Naive thymus-derived CD4-positive, alpha-beta T cell (primary cell): ENCODE measurements around the gene PDLIM1. TPM values are rescaled to one million over a fixed set of nuclear protein-coding genes. Genes with fewer than 3 reads are reported as not detected.

Source experiments
- ATAC-seq: fragments of 150-1000 bp; cut with Tn5 transposase; 2 replicates; pipeline ENCODE4 v1.10.0; 2021; ENCODE audit warnings: mild to moderate bottlenecking, moderate library complexity
- CTCF ChIA-PET: fragments of 350-600 bp; sonication (Branson Sonifier 250); formaldehyde crosslinking; loops from one replicate; lab custom pipeline; 2021; ENCODE audit warnings: antibody characterized with exemption; lab: Charles Lee
- POLR2A ChIA-PET: fragments of 350-600 bp; sonication (Branson Sonifier 250); formaldehyde crosslinking; loops from one replicate; lab custom pipeline; 2021; ENCODE audit warnings: antibody characterized with exemption, inconsistent platforms; lab: Charles Lee
- DNase-seq, 9 donors: peaks; one replicate each; pipeline versions ENCODE4 v3.0.0 to v3.0.0-alpha.2; 2020 to 2022; ENCODE audit warnings: mixed read lengths in 1 of 9
- H3K27ac ChIP-seq: one replicate; pipeline ENCODE4 v1.7.0; 2013; ENCODE audit warnings: mild to moderate bottlenecking, low read depth, low read length, moderate library complexity
- H3K27me3 ChIP-seq, 2 donors: one replicate each; pipeline ENCODE4 v1.7.0; 2013; ENCODE audit warnings: low read length in 2 of 2, mild to moderate bottlenecking in 2 of 2, moderate library complexity in 2 of 2; ENCODE audit not compliant: control insufficient read depth in 2 of 2, insufficient read depth in 2 of 2
- H3K36me3 ChIP-seq, 3 experiments: 1 replicate in 2 of 3; 2 replicates in 1 of 3; pipeline ENCODE4 v1.7.0; 2013; ENCODE audit warnings: low read length in 3 of 3, mild to moderate bottlenecking in 3 of 3, moderate library complexity in 1 of 3; ENCODE audit not compliant: insufficient read depth in 3 of 3, control insufficient read depth in 2 of 3
- H3K4me1 ChIP-seq, 2 donors: one replicate each; pipeline ENCODE4 v1.7.0; 2013; ENCODE audit warnings: low read length in 2 of 2, mild to moderate bottlenecking in 2 of 2, moderate library complexity in 1 of 2; ENCODE audit not compliant: control insufficient read depth in 2 of 2, insufficient read depth in 2 of 2
- H3K4me3 ChIP-seq: 2 replicates; pipeline ENCODE4 v1.7.0; 2013; ENCODE audit warnings: mild to moderate bottlenecking, low read length
- H3K9me3 ChIP-seq, 3 experiments: 1 replicate in 2 of 3; 2 replicates in 1 of 3; pipeline ENCODE4 v1.7.0; 2013; ENCODE audit warnings: low read length in 3 of 3; ENCODE audit not compliant: control insufficient read depth in 2 of 3
- H3K27ac Mint-ChIP-seq, 9 donors: one replicate each; pipeline ENCODE4 v1.8.0; 2020 to 2022; ENCODE audit warnings: mixed read lengths in 9 of 9, mild to moderate bottlenecking in 8 of 9, moderate library complexity in 5 of 9, inconsistent platforms in 2 of 9
- H3K27me3 Mint-ChIP-seq, 5 donors: one replicate each; pipeline ENCODE4 v1.8.0; 2021 to 2022; ENCODE audit warnings: mixed read lengths in 5 of 5, mild to moderate bottlenecking in 1 of 5
- H3K36me3 Mint-ChIP-seq, 5 donors: one replicate each; pipeline ENCODE4 v1.8.0; 2020 to 2022; ENCODE audit warnings: mixed read lengths in 5 of 5, mild to moderate bottlenecking in 3 of 5, inconsistent platforms in 1 of 5
- H3K4me1 Mint-ChIP-seq, 7 donors: one replicate each; pipeline ENCODE4 v1.8.0; 2020 to 2022; ENCODE audit warnings: mixed read lengths in 7 of 7, mild to moderate bottlenecking in 3 of 7, inconsistent platforms in 1 of 7
- H3K4me3 Mint-ChIP-seq, 10 donors: one replicate each; pipeline ENCODE4 v1.8.0; 2020 to 2022; ENCODE audit warnings: mild to moderate bottlenecking in 10 of 10, mixed read lengths in 10 of 10, moderate library complexity in 6 of 10, inconsistent platforms in 2 of 10
- H3K9me3 Mint-ChIP-seq, 11 donors: one replicate each; pipeline ENCODE4 v1.8.0; 2020 to 2022; ENCODE audit warnings: mixed read lengths in 11 of 11, mild to moderate bottlenecking in 4 of 11, inconsistent platforms in 1 of 11, moderate library complexity in 1 of 11
- intact Hi-C, 2 donors: fragments of 100-400 bp; cut with micrococcal nuclease; formaldehyde crosslinking; loops; one replicate each; pipeline ENCODE4 v1.15.1; 2023
- polyA plus RNA-seq, 2 donors: library from polyadenylated mRNA; unstranded; fragments of 300-500 nt; fragmentation: Illumina TruSeq; gene quantifications; one replicate each; pipeline ENCODE4 v1.2.3, GENCODE V29; 2021
- total RNA-seq, 6 experiments: library from RNA in 5 of 6; stranded (reverse) in 5 of 6; gene quantifications; 1 replicate in 5 of 6; 2 replicates in 1 of 6; pipeline ENCODE4 v1.2.3 and lab custom pipeline; 2021 to 2026

Gene PDLIM1
- total and polyA plus RNA-seq, 7 experiments from 2014 or later: 0.32 to 27.6 (median 0.89) TPM

GRCh38 chr10:95327367-95327766 is 36.6 kb upstream of the PDLIM1 start:
- ChIA-PET CTCF (no interaction called here), POLR2A (no interaction called here)
- H3K4me3 Mint-ChIP-seq: no peak overlapping the region
- Histone ChIP-seq H3K27ac (no peak overlapping the region), H3K9me3 (no peaks in the 10 kb centered on the region), H3K27me3 (no peaks in the 10 kb centered on the region), H3K36me3 (no peaks in the 10 kb centered on the region), H3K4me1 (no peaks in the 10 kb centered on the region), H3K4me3 (no peak overlapping the region)
- no peak for DNase-seq
- ATAC-seq: no peak
- peaks cover 0 to 7% (median 0%) of the 10 kb centered on the region in 5 donors for H3K27me3 Mint-ChIP-seq
- H3K27ac Mint-ChIP-seq: no peak overlapping the region
- intact Hi-C loops: no loop called here
- peaks cover 0 to 5% (median 0%) of the 10 kb centered on the region in 7 donors for H3K4me1 Mint-ChIP-seq
- no peaks in the 10 kb centered on the region for H3K9me3 Mint-ChIP-seq
- no peaks in the 10 kb centered on the region for H3K36me3 Mint-ChIP-seq

- POLR2A ChIA-PET: no interaction called here
- Histone ChIP-seq H3K4me3 (no peak overlapping the region), H3K4me1 (no peaks in the 10 kb centered on the region), H3K36me3 (no peaks in the 10 kb centered on the region), H3K9me3 (no peaks in the 10 kb centered on the region), H3K27ac (no peak overlapping the region), H3K27me3 (no peaks in the 10 kb centered on the region)
- DNase-seq (no peak), ATAC-seq (no peak)
- CTCF ChIA-PET: no interaction called here
- Mint-ChIP-seq H3K9me3 (no peaks in the 10 kb centered on the region), H3K27me3 (peaks cover 0 to 12% (median 0%) of the 10 kb centered on the region in 5 donors), H3K36me3 (no peaks in the 10 kb centered on the region), H3K4me1 (peaks cover 0 to 5% (median 0%) of the 10 kb centered on the region in 7 donors), H3K4me3 (no peak overlapping the region), H3K27ac (no peak overlapping the region)
- intact Hi-C loops: no loop called here
Observed at GRCh38 chr10:95326396-95326795, 35.6 kb upstream of the PDLIM1 start.

GRCh38 chr10:95325863-95326262 is 35.1 kb upstream of the PDLIM1 start:
- CTCF ChIA-PET: no interaction called here
- no peaks in the 10 kb centered on the region for H3K4me1 ChIP-seq
- no peak overlapping the region for H3K4me3 Mint-ChIP-seq
- H3K9me3 ChIP-seq: no peaks in the 10 kb centered on the region
- no peak overlapping the region for H3K27ac Mint-ChIP-seq
- H3K36me3 ChIP-seq: no peaks in the 10 kb centered on the region
- no peak overlapping the region for H3K27ac ChIP-seq
- POLR2A ChIA-PET: no interaction called here
- ATAC-seq (no peak), DNase-seq (no peak)
- peaks cover 0 to 17% (median 0%) of the 10 kb centered on the region in 5 donors for H3K27me3 Mint-ChIP-seq
- no peaks in the 10 kb centered on the region for H3K36me3 Mint-ChIP-seq
- H3K27me3 ChIP-seq: no peaks in the 10 kb centered on the region
- H3K4me1 Mint-ChIP-seq: peaks cover 0 to 5% (median 0%) of the 10 kb centered on the region in 7 donors
- intact Hi-C loops: no loop called here
- no peak overlapping the region for H3K4me3 ChIP-seq
- no peaks in the 10 kb centered on the region for H3K9me3 Mint-ChIP-seq

GRCh38 chr10:95324436-95325268 is 33.8 kb upstream of the PDLIM1 start:
- Mint-ChIP-seq H3K27ac (no peak overlapping the region), H3K27me3 (peaks cover 0 to 20% (median 0%) of the 10 kb centered on the region in 5 donors), H3K4me1 (peaks cover 0 to 2% (median 0%) of the 10 kb centered on the region in 7 donors), H3K9me3 (no peaks in the 10 kb centered on the region), H3K4me3 (no peak overlapping the region), H3K36me3 (no peaks in the 10 kb centered on the region)
- Histone ChIP-seq H3K27ac (no peak overlapping the region), H3K4me1 (no peaks in the 10 kb centered on the region), H3K27me3 (no peaks in the 10 kb centered on the region), H3K9me3 (no peaks in the 10 kb centered on the region), H3K4me3 (no peak overlapping the region), H3K36me3 (no peaks in the 10 kb centered on the region)
- no peak for DNase-seq
- intact Hi-C loops: no loop called here
- no peak for ATAC-seq
- ChIA-PET POLR2A (no interaction called here), CTCF (no interaction called here)

GRCh38 chr10:95321554-95322301 is 30.9 kb upstream of the PDLIM1 start:
- Mint-ChIP-seq H3K9me3 (no peaks in the 10 kb centered on the region), H3K4me3 (no peak overlapping the region), H3K27ac (no peak overlapping the region), H3K36me3 (no peaks in the 10 kb centered on the region), H3K4me1 (no peaks in the 10 kb centered on the region), H3K27me3 (peaks cover 0 to 25% (median 0%) of the 10 kb centered on the region in 5 donors)
- Histone ChIP-seq H3K27ac (no peak overlapping the region), H3K4me1 (no peaks in the 10 kb centered on the region), H3K9me3 (no peaks in the 10 kb centered on the region), H3K4me3 (no peak overlapping the region), H3K36me3 (no peaks in the 10 kb centered on the region), H3K27me3 (no peaks in the 10 kb centered on the region)
- ATAC-seq: no peak
- ChIA-PET CTCF (no interaction called here), POLR2A (no interaction called here)
- intact Hi-C loops: no loop called here
- no peak for DNase-seq

- Histone ChIP-seq H3K4me3 (no peak overlapping the region), H3K27ac (no peak overlapping the region), H3K36me3 (no peaks in the 10 kb centered on the region), H3K9me3 (no peaks in the 10 kb centered on the region), H3K4me1 (no peaks in the 10 kb centered on the region), H3K27me3 (no peaks in the 10 kb centered on the region)
- Mint-ChIP-seq H3K27me3 (peaks cover 0 to 28% (median 0%) of the 10 kb centered on the region in 5 donors), H3K36me3 (no peaks in the 10 kb centered on the region), H3K27ac (no peak overlapping the region), H3K4me3 (no peak overlapping the region), H3K9me3 (no peaks in the 10 kb centered on the region), H3K4me1 (no peaks in the 10 kb centered on the region)
- CTCF ChIA-PET: no interaction called here
- intact Hi-C loops: no loop called here
- POLR2A ChIA-PET: no interaction called here
- no peak for DNase-seq
- ATAC-seq: no peak
Observed at GRCh38 chr10:95319239-95319638, 28.4 kb upstream of the PDLIM1 start.
